Heart right ventricle (tissue), 16 donors: ENCODE data around the gene PTPN12. TPM values are rescaled to one million over a fixed set of nuclear protein-coding genes. Genes with fewer than 3 reads are reported as not detected.

Experiments
- ATAC-seq, 8 donors: fragments of 200-7000 bp; cut with Tn5 transposase; one replicate each; pipeline ENCODE4 v1.9.1; 2020; ENCODE audit warnings: mild to moderate bottlenecking in 8 of 8, moderate library complexity in 8 of 8, moderate number of reproducible peaks in 1 of 8
- DNase-seq, 2 donors: peaks; one replicate each; pipeline ENCODE4 v3.0.0-alpha.2; 2020
- H3K27ac ChIP-seq, 10 donors: fragments of 200-600 bp; sonication (generic) in 2 of 10; one replicate each; pipeline versions ENCODE4 v1.5.0 to v1.8.0; 2020 to 2022; ENCODE audit warnings: mild to moderate bottlenecking in 3 of 10
- H3K27me3 ChIP-seq, 7 donors: fragments of 200-600 bp; one replicate each; pipeline ENCODE4 v1.8.0; 2021 to 2022; ENCODE audit warnings: mild to moderate bottlenecking in 2 of 7
- H3K36me3 ChIP-seq, 9 donors: fragments of 200-600 bp; sonication (generic) in 1 of 9; one replicate each; pipeline versions ENCODE4 v1.5.0 to v1.8.0; 2020 to 2022; ENCODE audit warnings: mild to moderate bottlenecking in 2 of 9
- H3K4me1 ChIP-seq, 9 donors: fragments of 200-600 bp; sonication (generic) in 1 of 9; one replicate each; pipeline versions ENCODE4 v1.5.0 to v1.8.0; 2020 to 2022; ENCODE audit warnings: mild to moderate bottlenecking in 4 of 9
- H3K4me3 ChIP-seq, 10 donors: fragments of 200-600 bp; sonication (generic) in 2 of 10; one replicate each; pipeline versions ENCODE4 v1.5.0 to v1.8.0; 2020 to 2022; ENCODE audit warnings: mild to moderate bottlenecking in 7 of 10, moderate library complexity in 2 of 10
- H3K9me3 ChIP-seq, 11 donors: fragments of 200-600 bp in 10 of 11; sonication (generic) in 2 of 11; one replicate each; pipeline versions ENCODE4 v1.5.0 to v1.8.0; 2013 to 2022; ENCODE audit warnings: mild to moderate bottlenecking in 2 of 11, control low read depth in 1 of 11, moderate library complexity in 1 of 11
- CTCF ChIP-seq, 9 donors: fragments of 200-600 bp; sonication (generic) in 2 of 9; IDR thresholded peaks; one replicate each; pipeline versions ENCODE4 v1.5.0 to v1.8.0; 2021 to 2022; ENCODE audit warnings: antibody characterized with exemption in 9 of 9, mild to moderate bottlenecking in 5 of 9, moderate library complexity in 1 of 9
- whole genome bisulfite sequencing, 2 donors: extraction: QIAGEN DNeasy Blood & Tissue Kit; methylation state at CpG; one replicate each; pipeline ENCODE4 v1.1.7; 2013; ENCODE audit warnings: inconsistent platforms in 1 of 2; 5-methylcytosine and 5-hydroxymethylcytosine counted together
- intact Hi-C, 10 donors: fragments of 100-400 bp; cut with DNase I; formaldehyde crosslinking; loops; one replicate each; pipeline versions ENCODE4 v1.11.1 to v1.14.2; 2022
- polyA plus RNA-seq, 2 donors: library from polyadenylated mRNA; stranded (reverse); fragments of 200-250 nt; gene quantifications; one replicate each; pipeline ENCODE4 v1.2.3, GENCODE V29; 2013
- total RNA-seq, 10 donors: library from RNA; stranded (reverse); fragmentation: NEBNext Ultra II Directional in 3 of 10; extraction: Animal tissue kit (Norgen Biotek cat#: 25700) in 3 of 10; gene quantifications; one replicate each; pipeline versions ENCODE4 v1.2.1 to v1.2.4, GENCODE V29; 2021 to 2023
- donor health status: Arrhythmogenic right ventricular cardiomyopathy.
- donor health status: ischemic (EF 13 %, LVEDD 7.1; RV severe dilation, severe dysfunction).
- donor health status: healthy with polysubstance abuse.
- donor health status: DM: no; HTN: yes; CAD: no.
- donor health status: DM: no; HTN: no; CAD: no.
- donor health status: ischemic (EF 25% LVEDD 6.9; RV normal size, moderate dysfunction).
- donor health status: ischemic (EF 25% LVEDD 5.7; RV mildly dilated, moderate dysfunction).
- donor health status: healthy.
- donor health status: DM: yes; HTN: yes; CAD: no.
- donor health status: Ischemic cardiomyopathy.
- donor health status: ischemic (EF 35%, LVEDD 5.7; RV mildly dilated, moderate dysfunction).
- donor health status: nonischemic (EF 11% LVEDD 7.7; RV severe dilation, severe dysfunction).
- donor health status: DM: yes; HTN: yes; CAD: no.
- donor health status: PGD.
- donor health status: ischemic (EF 29% LVEDD 5.4; RV normal size, mild dysfunction).
- donor health status: nonischemic (EF 23%, LVEDD 6.1; RV moderate dilation, normal function).

PTPN12 gene
- total and polyA plus RNA-seq, 12 donors = 24.0 to 64.5 (median 42.6) TPM

GRCh38 chr7:77600952-77601351, 63.9 kb downstream of the PTPN12 start:
- H3K27ac ChIP-seq = no peak overlapping the region
- no peak for ATAC-seq
- intact Hi-C loops = loop anchor here in 1 of 10 donors (10.0 kb wide), 1 partner anchor 156 kb away; no protein-coding TSS in a partner anchor
- peaks cover 0 to 5% (median 0%) of the 10 kb centered on the region in 9 donors for H3K4me1 ChIP-seq
- H3K36me3 ChIP-seq = peaks cover 0 to 100% (median 9%) of the 10 kb centered on the region in 9 donors
- no peak for DNase-seq
- 77 to 78% methylated on average over 2 of the region's 2 CpGs for WGBS, 2 donors
- no peak overlapping the region for H3K4me3 ChIP-seq
- no peaks in the 10 kb centered on the region for H3K27me3 ChIP-seq
- no peaks in the 10 kb centered on the region for H3K9me3 ChIP-seq
- no peak for TF ChIP-seq CTCF (IDR thresholded peaks at IDR 0.05)

GRCh38 chr7:77606562-77606961, 69.5 kb downstream of the PTPN12 start:
- Histone ChIP-seq H3K9me3 (no peaks in the 10 kb centered on the region), H3K36me3 (peaks cover 0 to 100% (median 17%) of the 10 kb centered on the region in 9 donors), H3K27ac (no peak overlapping the region), H3K4me3 (no peak overlapping the region), H3K27me3 (no peaks in the 10 kb centered on the region), H3K4me1 (no peaks in the 10 kb centered on the region)
- intact Hi-C loops = loop anchor here in 1 of 10 donors (10.0 kb wide), 1 partner anchor 162 kb away; no protein-coding TSS in a partner anchor
- ATAC-seq = no peak
- no peak for TF ChIP-seq CTCF (IDR thresholded peaks at IDR 0.05)
- no peak for DNase-seq

- Histone ChIP-seq H3K9me3 (no peaks in the 10 kb centered on the region), H3K4me1 (peaks cover 0 to 9% (median 0%) of the 10 kb centered on the region in 9 donors), H3K36me3 (peaks cover 0 to 100% (median 14%) of the 10 kb centered on the region in 9 donors), H3K27me3 (no peaks in the 10 kb centered on the region), H3K27ac (no peak overlapping the region), H3K4me3 (no peak overlapping the region)
- TF ChIP-seq CTCF (IDR thresholded peaks at IDR 0.05) = no peak
- no peak for ATAC-seq
- WGBS, 2 donors = 91 to 93% methylated on average over 4 of the region's 4 CpGs
- DNase-seq = no peak
- intact Hi-C loops = loop anchor here in 3 of 10 donors (10.0 kb wide), 3 partner anchors 65 to 185 kb away; no protein-coding TSS in a partner anchor
These were observed 82.2 kb downstream of the PTPN12 start for GRCh38 chr7:77619314-77619713.

- Histone ChIP-seq H3K9me3 (no peaks in the 10 kb centered on the region), H3K4me3 (no peak overlapping the region), H3K27ac (no peak overlapping the region), H3K4me1 (no peaks in the 10 kb centered on the region), H3K36me3 (peaks cover 0 to 96% (median 29%) of the 10 kb centered on the region in 9 donors), H3K27me3 (no peaks in the 10 kb centered on the region)
- ATAC-seq (no peak), DNase-seq (no peak)
- intact Hi-C loops = no loop called here
- no peak for TF ChIP-seq CTCF (IDR thresholded peaks at IDR 0.05)
- 94 to 95% methylated on average over 6 of the region's 6 CpGs for WGBS, 2 donors
These were observed 89.7 kb downstream of the PTPN12 start for GRCh38 chr7:77626586-77627308.
